CD14-positive monocyte (primary cell): Measurements from ENCODE around the gene NUPR1. TPM values are rescaled to one million over a fixed set of nuclear protein-coding genes. Genes with fewer than 3 reads are reported as not detected.
A peak's percentile ranks its signal among the peaks of the same experiment; 100 is the strongest.

Source experiments
- DNase-seq, 3 donors: peaks; one replicate each; pipeline ENCODE4 v3.0.0-alpha.2; 2011 to 2022
- H2AFZ ChIP-seq: 2 replicates; pipeline ENCODE4 v1.6.0; 2012; ENCODE audit warnings: mild to moderate bottlenecking, low read depth, low read length, inconsistent platforms; ENCODE audit not compliant: insufficient read depth, poor library complexity, severe bottlenecking
- H3K27ac ChIP-seq, 2 donors: 1 replicate in 1 of 2; 2 replicates in 1 of 2; pipeline ENCODE4 v1.5.1; 2012 to 2013; ENCODE audit warnings: low read length in 2 of 2, control low read depth in 1 of 2, inconsistent platforms in 1 of 2, low read depth in 1 of 2, mild to moderate bottlenecking in 1 of 2
- H3K27me3 ChIP-seq, 2 donors: one replicate each; pipeline versions ENCODE4 v1.6.0 to v1.6.1; 2011 to 2013; ENCODE audit warnings: low read length in 2 of 2; ENCODE audit not compliant: control insufficient read depth in 2 of 2, insufficient read depth in 2 of 2
- H3K36me3 ChIP-seq, 2 donors: replicated peaks in 1 of 2; 1 replicate in 1 of 2; 2 replicates in 1 of 2; pipeline versions ENCODE4 v1.5.1 to v1.6.1; 2012 to 2013; ENCODE audit warnings: low read length in 2 of 2, control low read depth in 1 of 2, inconsistent platforms in 1 of 2, mild to moderate bottlenecking in 1 of 2; ENCODE audit not compliant: insufficient read depth in 2 of 2, control insufficient read depth in 1 of 2
- H3K4me1 ChIP-seq, 2 donors: 1 replicate in 1 of 2; 2 replicates in 1 of 2; pipeline versions ENCODE4 v1.5.1 to v1.6.1; 2012 to 2013; ENCODE audit warnings: low read length in 2 of 2, control low read depth in 1 of 2, inconsistent platforms in 1 of 2, mild to moderate bottlenecking in 1 of 2, moderate library complexity in 1 of 2; ENCODE audit not compliant: insufficient read depth in 2 of 2, control insufficient read depth in 1 of 2
- H3K4me2 ChIP-seq: replicated peaks from 2 replicates; pipeline ENCODE3; 2012; ENCODE audit warnings: low read length, moderate library complexity, mild to moderate bottlenecking; ENCODE audit not compliant: poor library complexity, severe bottlenecking; ENCODE audit errors: extremely low read depth
- H3K4me3 ChIP-seq, 3 experiments: fragments of 200-600 bp in 1 of 3; sonication (generic) in 1 of 3; replicated peaks in 1 of 3; 1 replicate in 2 of 3; 2 replicates in 1 of 3; pipeline ENCODE4 v1.5.1; 2011 to 2013; ENCODE audit warnings: low read length in 3 of 3, mild to moderate bottlenecking in 3 of 3, control low read depth in 2 of 3, low read depth in 2 of 3, inconsistent platforms in 1 of 3, moderate library complexity in 1 of 3
- H3K79me2 ChIP-seq: 2 replicates; pipeline ENCODE4 v1.6.0; 2012; ENCODE audit warnings: mild to moderate bottlenecking, control low read depth, inconsistent platforms, low read length, moderate library complexity; ENCODE audit not compliant: insufficient read depth
- H3K9ac ChIP-seq: 2 replicates; pipeline ENCODE4 v1.6.0; 2017; ENCODE audit warnings: low read length, mild to moderate bottlenecking; ENCODE audit not compliant: insufficient read depth, poor library complexity, severe bottlenecking
- H3K9me3 ChIP-seq, 2 donors: replicated peaks in 1 of 2; 1 replicate in 1 of 2; 2 replicates in 1 of 2; pipeline versions ENCODE4 v1.5.1 to v1.6.1; 2012 to 2013; ENCODE audit warnings: low read length in 2 of 2, control low read depth in 1 of 2; ENCODE audit not compliant: control insufficient read depth in 1 of 2, insufficient read depth in 1 of 2
- H4K20me1 ChIP-seq: 2 replicates; pipeline ENCODE4 v1.6.0; 2012; ENCODE audit warnings: mild to moderate bottlenecking, low read length, control low read depth, moderate library complexity; ENCODE audit not compliant: insufficient read depth
- H3K27ac Mint-ChIP-seq, 7 donors: one replicate each; pipeline ENCODE4 v1.8.0; 2020; ENCODE audit warnings: mild to moderate bottlenecking in 7 of 7, mixed read lengths in 7 of 7, moderate library complexity in 6 of 7, inconsistent platforms in 2 of 7
- H3K27me3 Mint-ChIP-seq, 3 donors: one replicate each; pipeline ENCODE4 v1.8.0; 2021 to 2022; ENCODE audit warnings: low read depth in 3 of 3, mild to moderate bottlenecking in 3 of 3, mixed read lengths in 3 of 3, moderate library complexity in 3 of 3, inconsistent platforms in 1 of 3
- H3K36me3 Mint-ChIP-seq, 2 donors: one replicate each; pipeline ENCODE4 v1.8.0; 2020; ENCODE audit warnings: mixed read lengths in 2 of 2, inconsistent platforms in 1 of 2, mild to moderate bottlenecking in 1 of 2
- H3K4me1 Mint-ChIP-seq: one replicate; pipeline ENCODE4 v1.8.0; 2020; ENCODE audit warnings: mild to moderate bottlenecking, mixed read lengths
- H3K4me3 Mint-ChIP-seq, 2 donors: one replicate each; pipeline ENCODE4 v1.8.0; 2020; ENCODE audit warnings: mild to moderate bottlenecking in 2 of 2, mixed read lengths in 2 of 2, moderate library complexity in 1 of 2
- H3K9me3 Mint-ChIP-seq, 7 donors: one replicate each; pipeline ENCODE4 v1.8.0; 2020 to 2022; ENCODE audit warnings: mixed read lengths in 7 of 7, mild to moderate bottlenecking in 6 of 7, moderate library complexity in 6 of 7, inconsistent platforms in 2 of 7
- CTCF ChIP-seq: fragments of 200-600 bp; IDR thresholded peaks from one replicate; pipeline ENCODE4 v1.8.0; 2022; ENCODE audit warnings: antibody characterized with exemption, mild to moderate bottlenecking
- WGBS: methylation state at CpG from one replicate; pipeline ENCODE4 v1.1.5; 2013; ENCODE audit warnings: missing lambda C conversion rate; ENCODE audit not compliant: insufficient coverage; 5-methylcytosine and 5-hydroxymethylcytosine counted together
- intact Hi-C, 2 donors: fragments of 100-400 bp; cut with micrococcal nuclease; formaldehyde crosslinking; loops; one replicate each; pipeline versions ENCODE4 v1.15.0 to v1.15.1; 2023
- polyA plus RNA-seq, 3 donors: library from polyadenylated mRNA; depleted of rRNA in 1 of 3; unstranded in 2 of 3; stranded (reverse) in 1 of 3; fragments of 300-500 nt in 2 of 3; fragments of >200 nt in 1 of 3; fragmentation: Illumina TruSeq in 2 of 3; gene quantifications; 1 replicate in 2 of 3; 2 replicates in 1 of 3; pipeline ENCODE4 v1.2.3, GENCODE V29; 2012 to 2021

Gene NUPR1
- polyA plus RNA-seq, 3 donors = 0.01 to 1.9 TPM; not detected in 1

- intact Hi-C loops = no loop called here
- H3K4me1 Mint-ChIP-seq = peaks cover 39% of the 10 kb centered on the region
- peak overlapping the region; percentile 14 to 21 for H3K4me3 Mint-ChIP-seq
- WGBS = 81% methylated on average over 5 of the region's 9 CpGs
- Histone ChIP-seq H3K9me3 (no peaks in the 10 kb centered on the region), H3K36me3 (no peaks in the 10 kb centered on the region), H2AFZ (no peak overlapping the region), H3K27ac (peak overlapping the region; percentile 3 to 24), H3K9ac (no peak overlapping the region), H3K4me2 (no peak overlapping the region), H3K27me3 (no peaks in the 10 kb centered on the region), H3K4me3 (peak overlapping the region in 1 of 3 experiments; percentile 9), H3K79me2 (no peaks in the 10 kb centered on the region), H3K4me1 (peaks cover 38 to 44% of the 10 kb centered on the region in 2 donors), H4K20me1 (no peaks in the 10 kb centered on the region)
- H3K27ac Mint-ChIP-seq = peak overlapping the region; percentile 31 to 96 (median 88)
- peaks cover 0 to 3% (median 2%) of the 10 kb centered on the region in 7 donors for H3K9me3 Mint-ChIP-seq
- TF ChIP-seq CTCF = no peak
- H3K36me3 Mint-ChIP-seq = peaks cover 0 to 9% of the 10 kb centered on the region in 2 donors
- DNase-seq = peak; percentile 27 to 61 (median 38)
- H3K27me3 Mint-ChIP-seq = peaks cover 0 to 5% (median 0%) of the 10 kb centered on the region in 3 donors
Measured at GRCh38 chr16:28531777-28532744, 6.7 kb downstream of the NUPR1 start.

DNA sequence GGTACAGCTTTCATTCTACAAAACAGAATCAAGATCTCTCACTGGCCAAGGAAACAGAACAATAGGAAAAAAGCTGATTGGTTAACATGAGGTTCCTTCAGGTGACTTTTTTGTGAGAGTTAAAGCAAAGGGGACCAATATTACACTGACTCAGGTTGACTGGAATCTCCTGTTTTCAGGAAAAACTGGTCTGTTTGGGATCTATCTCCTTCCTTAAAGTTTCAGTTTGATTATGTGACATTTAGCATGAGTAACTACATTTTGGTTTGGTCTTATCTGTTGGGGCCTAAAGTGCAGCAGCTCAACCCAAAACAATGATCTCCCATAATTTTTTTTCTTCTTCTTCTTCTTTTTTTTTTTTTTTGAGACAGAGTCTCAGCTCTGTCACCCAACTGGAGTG lies 9.7 kb downstream of the NUPR1 start:
- Histone ChIP-seq H3K4me3 (no peak overlapping the region), H3K36me3 (no peaks in the 10 kb centered on the region), H3K27me3 (no peaks in the 10 kb centered on the region), H3K4me1 (peaks cover 37% of the 10 kb centered on the region in 2 donors), H4K20me1 (no peaks in the 10 kb centered on the region), H2AFZ (no peak overlapping the region), H3K9ac (no peak overlapping the region), H3K9me3 (no peaks in the 10 kb centered on the region), H3K27ac (no peak overlapping the region), H3K4me2 (no peak overlapping the region), H3K79me2 (no peaks in the 10 kb centered on the region)
- DNase-seq = no peak
- Mint-ChIP-seq H3K9me3 (peaks cover 0 to 3% (median 0%) of the 10 kb centered on the region in 7 donors), H3K4me1 (peaks cover 34% of the 10 kb centered on the region), H3K27ac (no peak overlapping the region), H3K27me3 (peaks cover 0 to 3% (median 0%) of the 10 kb centered on the region in 3 donors), H3K4me3 (no peak overlapping the region), H3K36me3 (peaks cover 0 to 9% of the 10 kb centered on the region in 2 donors)
- intact Hi-C loops = no loop called here
- TF ChIP-seq CTCF = no peak
